Natural killer cell (primary cell): ENCODE measurements around the gene PHKB. TPM values are rescaled to one million over a fixed set of nuclear protein-coding genes. Genes with fewer than 3 reads are reported as not detected.

ENCODE experiments used
- ATAC-seq, 3 donors: fragments of 150-1000 bp in 2 of 3; fragments of 200-7000 bp in 1 of 3; cut with Tn5 transposase; 1 replicate in 1 of 3; 2 replicates in 2 of 3; pipeline ENCODE4 v1.10.0; 2021; ENCODE audit warnings: mild to moderate bottlenecking in 2 of 3, moderate library complexity in 2 of 3
- DNase-seq, 2 donors: peaks; one replicate each; pipeline versions ENCODE4 v3.0.0 to v3.0.0-alpha.2; 2013 to 2021; ENCODE audit warnings: mixed read lengths in 1 of 2
- H3K27ac ChIP-seq: one replicate; pipeline ENCODE4 v1.5.1; 2013; ENCODE audit warnings: mild to moderate bottlenecking, low read length
- H3K27me3 ChIP-seq: one replicate; pipeline ENCODE4 v1.6.1; 2013; ENCODE audit warnings: low read length; ENCODE audit not compliant: control insufficient read depth, insufficient read depth
- H3K36me3 ChIP-seq: one replicate; pipeline ENCODE4 v1.6.1; 2013; ENCODE audit warnings: low read length; ENCODE audit not compliant: control insufficient read depth, insufficient read depth
- H3K4me1 ChIP-seq: one replicate; pipeline ENCODE4 v1.6.1; 2013; ENCODE audit warnings: low read length; ENCODE audit not compliant: control insufficient read depth, insufficient read depth
- H3K4me3 ChIP-seq: one replicate; pipeline ENCODE4 v1.5.1; 2013; ENCODE audit warnings: low read length
- H3K9me3 ChIP-seq: one replicate; pipeline ENCODE4 v1.6.1; 2013; ENCODE audit warnings: low read length; ENCODE audit not compliant: control insufficient read depth, insufficient read depth
- H3K27ac Mint-ChIP-seq, 2 donors: one replicate each; pipeline ENCODE4 v1.8.0; 2022; ENCODE audit warnings: mild to moderate bottlenecking in 2 of 2, mixed read lengths in 2 of 2, moderate library complexity in 1 of 2
- H3K27me3 Mint-ChIP-seq, 2 donors: one replicate each; pipeline ENCODE4 v1.8.0; 2022; ENCODE audit warnings: low read depth in 2 of 2, mixed read lengths in 2 of 2
- H3K36me3 Mint-ChIP-seq: one replicate; pipeline ENCODE4 v1.8.0; 2022; ENCODE audit warnings: mixed read lengths
- H3K4me1 Mint-ChIP-seq, 2 donors: one replicate each; pipeline ENCODE4 v1.8.0; 2022; ENCODE audit warnings: mixed read lengths in 2 of 2
- H3K4me3 Mint-ChIP-seq: one replicate; pipeline ENCODE4 v1.8.0; 2022; ENCODE audit warnings: mild to moderate bottlenecking, moderate library complexity, mixed read lengths
- H3K9me3 Mint-ChIP-seq, 2 donors: one replicate each; pipeline ENCODE4 v1.8.0; 2022; ENCODE audit warnings: mixed read lengths in 2 of 2
- CTCF ChIP-seq: fragments of 200-600 bp; IDR thresholded peaks from one replicate; pipeline ENCODE4 v1.8.0; 2022; ENCODE audit warnings: antibody characterized with exemption
- WGBS: methylation state at CpG from one replicate; pipeline ENCODE4 v1.1.7; 2013; ENCODE audit warnings: missing lambda C conversion rate; ENCODE audit not compliant: insufficient coverage; 5-methylcytosine and 5-hydroxymethylcytosine counted together
- intact Hi-C: fragments of 100-400 bp; cut with micrococcal nuclease; formaldehyde crosslinking; loops from one replicate; pipeline ENCODE4 v1.14.2; 2022
- total RNA-seq, 4 donors: library from RNA; stranded (reverse); fragments of 120-200 nt in 1 of 4; gene quantifications; one replicate each; pipeline versions ENCODE4 v1.2.3 to v1.2.4, GENCODE V29; 2013 to 2022

Gene PHKB
- total RNA-seq, 3 donors from 2014 or later (not counting 1 experiment from before 2014, with no cell fraction given) = 54.4 to 64.0 (median 58.5) TPM

- H3K4me1 ChIP-seq = no peaks in the 10 kb centered on the region
- intact Hi-C loops = no loop called here
- H3K36me3 ChIP-seq = no peaks in the 10 kb centered on the region
- H3K27me3 Mint-ChIP-seq = no peaks in the 10 kb centered on the region
- H3K4me3 Mint-ChIP-seq = no peak overlapping the region
- ATAC-seq = no peak
- H3K4me1 Mint-ChIP-seq = peaks cover 0 to 5% of the 10 kb centered on the region in 2 donors
- no peaks in the 10 kb centered on the region for H3K9me3 Mint-ChIP-seq
- no peak overlapping the region for H3K4me3 ChIP-seq
- no peak overlapping the region for H3K27ac ChIP-seq
- H3K36me3 Mint-ChIP-seq = no peaks in the 10 kb centered on the region
- 100% methylated on average over 1 of the region's 1 CpG for WGBS
- no peaks in the 10 kb centered on the region for H3K27me3 ChIP-seq
- no peaks in the 10 kb centered on the region for H3K9me3 ChIP-seq
- no peak for TF ChIP-seq CTCF
- H3K27ac Mint-ChIP-seq = no peak overlapping the region
- DNase-seq = no peak
These were observed 163.4 kb downstream of the PHKB start for GRCh38 chr16:47624563-47624962.

GRCh38 chr16:47625115-47625567 lies 164.0 kb downstream of the PHKB start:
- Histone ChIP-seq H3K36me3 (no peaks in the 10 kb centered on the region), H3K27me3 (no peaks in the 10 kb centered on the region), H3K4me3 (no peak overlapping the region), H3K4me1 (no peaks in the 10 kb centered on the region), H3K9me3 (no peaks in the 10 kb centered on the region), H3K27ac (no peak overlapping the region)
- Mint-ChIP-seq H3K27me3 (no peaks in the 10 kb centered on the region), H3K27ac (no peak overlapping the region), H3K4me3 (no peak overlapping the region), H3K36me3 (no peaks in the 10 kb centered on the region), H3K4me1 (peaks cover 0 to 5% of the 10 kb centered on the region in 2 donors), H3K9me3 (no peaks in the 10 kb centered on the region)
- TF ChIP-seq CTCF = no peak
- ATAC-seq (no peak), DNase-seq (no peak)
- intact Hi-C loops = no loop called here
- no CpG with 5 or more reads among the region's 1 CpG for WGBS

GRCh38 chr16:47626246-47626645 lies 165.1 kb downstream of the PHKB start:
- H3K4me3 ChIP-seq = no peak overlapping the region
- Mint-ChIP-seq H3K27me3 (no peaks in the 10 kb centered on the region), H3K4me3 (no peak overlapping the region), H3K9me3 (no peaks in the 10 kb centered on the region), H3K36me3 (no peaks in the 10 kb centered on the region), H3K27ac (no peak overlapping the region), H3K4me1 (peaks cover 0 to 5% of the 10 kb centered on the region in 2 donors)
- TF ChIP-seq CTCF = no peak
- WGBS = 100% methylated on average over 1 of the region's 1 CpG
- H3K4me1 ChIP-seq = no peaks in the 10 kb centered on the region
- ATAC-seq = no peak
- DNase-seq = no peak
- no peaks in the 10 kb centered on the region for H3K27me3 ChIP-seq
- intact Hi-C loops = no loop called here
- no peaks in the 10 kb centered on the region for H3K9me3 ChIP-seq
- no peak overlapping the region for H3K27ac ChIP-seq
- no peaks in the 10 kb centered on the region for H3K36me3 ChIP-seq

- Mint-ChIP-seq H3K27me3 (no peaks in the 10 kb centered on the region), H3K4me3 (no peak overlapping the region), H3K27ac (no peak overlapping the region), H3K4me1 (peaks cover 0 to 5% of the 10 kb centered on the region in 2 donors), H3K9me3 (no peaks in the 10 kb centered on the region), H3K36me3 (no peaks in the 10 kb centered on the region)
- no peaks in the 10 kb centered on the region for H3K27me3 ChIP-seq
- no peak for DNase-seq
- H3K9me3 ChIP-seq = no peaks in the 10 kb centered on the region
- no peak overlapping the region for H3K27ac ChIP-seq
- no peak overlapping the region for H3K4me3 ChIP-seq
- no peaks in the 10 kb centered on the region for H3K36me3 ChIP-seq
- TF ChIP-seq CTCF = no peak
- no peak for ATAC-seq
- no peaks in the 10 kb centered on the region for H3K4me1 ChIP-seq
- 83% methylated on average over 5 of the region's 6 CpGs for WGBS
- intact Hi-C loops = no loop called here
These were observed 166.0 kb downstream of the PHKB start for GRCh38 chr16:47627085-47627639.
